ENCODE measurements around the gene ACSF2.

ACSF2 gene

GRCh38 chr17:50505591-50506130 is 79.6 kb downstream of the ACSF2 start:
- DNase-seq (ENCODE audit: low read depth, low spot score): no peak
- no peak overlapping the region for H3K27ac ChIP-seq
- no peak overlapping the region for H3K4me3 ChIP-seq
- TF ChIP-seq POLR2AphosphoS5 (IDR thresholded peaks at IDR 0.05; ENCODE audit: borderline replicate concordance, low read depth, low read length) (no peak), FOXP2 (optimal IDR thresholded peaks at IDR 0.05; ENCODE audit: control extremely low read depth, extremely low read length, insufficient read depth) (no peak), EZH2 (IDR thresholded peaks at IDR 0.05) (no peak)
- H3K36me3 ChIP-seq (ENCODE audit: insufficient read depth, low read length): no peaks in the 10 kb centered on the region
- no peaks in the 10 kb centered on the region for H3K9me3 ChIP-seq (ENCODE audit: low read depth, low read length)
- no peak overlapping the region for H3K9ac ChIP-seq (ENCODE audit: insufficient read length)

- Histone ChIP-seq H3K4me3 (no peak overlapping the region), H3K27ac (no peak overlapping the region), H3K9me3 (ENCODE audit: low read depth, low read length) (no peaks in the 10 kb centered on the region), H3K9ac (ENCODE audit: insufficient read length) (no peak overlapping the region), H3K36me3 (ENCODE audit: insufficient read depth, low read length) (no peaks in the 10 kb centered on the region)
- TF ChIP-seq POLR2AphosphoS5 (IDR thresholded peaks at IDR 0.05; ENCODE audit: borderline replicate concordance, low read depth, low read length) (no peak), FOXP2 (optimal IDR thresholded peaks at IDR 0.05; ENCODE audit: control extremely low read depth, extremely low read length, insufficient read depth) (no peak), EZH2 (IDR thresholded peaks at IDR 0.05) (no peak)
- DNase-seq (ENCODE audit: low read depth, low spot score): no peak
These were observed 80.3 kb downstream of the ACSF2 start for GRCh38 chr17:50506298-50506697.

- no peaks in the 10 kb centered on the region for H3K36me3 ChIP-seq (ENCODE audit: insufficient read depth, low read length)
- no peaks in the 10 kb centered on the region for H3K9me3 ChIP-seq (ENCODE audit: low read depth, low read length)
- H3K4me3 ChIP-seq: no peak within 1 kb of the TSS
- H3K27ac ChIP-seq: no peak within 1 kb of the TSS
- DNase-seq (ENCODE audit: low read depth, low spot score): no peak
- no peak within 1 kb of the TSS for H3K9ac ChIP-seq (ENCODE audit: insufficient read length)
- TF ChIP-seq FOXP2 (optimal IDR thresholded peaks at IDR 0.05; ENCODE audit: control extremely low read depth, extremely low read length, insufficient read depth): no peak
- no peak for TF ChIP-seq POLR2AphosphoS5 (IDR thresholded peaks at IDR 0.05; ENCODE audit: borderline replicate concordance, low read depth, low read length)
- TF ChIP-seq EZH2 (IDR thresholded peaks at IDR 0.05): no peak
These were observed 82.0 kb downstream of the ACSF2 start, which contains the start of gene MYCBPAP for GRCh38 chr17:50507871-50508572. MYCBPAP (plus strand) TSS chr17:50508439; CDS start chr17:50508675, 236 bp downstream.

GRCh38 chr17:50508573-50509460 is 82.8 kb downstream of the ACSF2 start:
- no peaks in the 10 kb centered on the region for H3K36me3 ChIP-seq (ENCODE audit: insufficient read depth, low read length)
- DNase-seq (ENCODE audit: low read depth, low spot score): no peak
- TF ChIP-seq FOXP2 (optimal IDR thresholded peaks at IDR 0.05; ENCODE audit: control extremely low read depth, extremely low read length, insufficient read depth) (no peak), EZH2 (IDR thresholded peaks at IDR 0.05) (no peak), POLR2AphosphoS5 (IDR thresholded peaks at IDR 0.05; ENCODE audit: borderline replicate concordance, low read depth, low read length) (no peak)
- H3K4me3 ChIP-seq: no peak overlapping the region
- no peak overlapping the region for H3K27ac ChIP-seq
- H3K9ac ChIP-seq (ENCODE audit: insufficient read length): no peak overlapping the region
- H3K9me3 ChIP-seq (ENCODE audit: low read depth, low read length): no peaks in the 10 kb centered on the region

GRCh38 chr17:50511058-50511457 is 85.0 kb downstream of the ACSF2 start:
- Histone ChIP-seq H3K36me3 (ENCODE audit: insufficient read depth, low read length) (no peaks in the 10 kb centered on the region), H3K9me3 (ENCODE audit: low read depth, low read length) (no peaks in the 10 kb centered on the region), H3K9ac (ENCODE audit: insufficient read length) (no peak overlapping the region), H3K27ac (no peak overlapping the region), H3K4me3 (no peak overlapping the region)
- DNase-seq (ENCODE audit: low read depth, low spot score): no peak
- no peak for TF ChIP-seq FOXP2 (optimal IDR thresholded peaks at IDR 0.05; ENCODE audit: control extremely low read depth, extremely low read length, insufficient read depth)
- no peak for TF ChIP-seq POLR2AphosphoS5 (IDR thresholded peaks at IDR 0.05; ENCODE audit: borderline replicate concordance, low read depth, low read length)
- TF ChIP-seq EZH2 (IDR thresholded peaks at IDR 0.05): no peak

- H3K9me3 ChIP-seq (ENCODE audit: low read depth, low read length): no peaks in the 10 kb centered on the region
- DNase-seq (ENCODE audit: low read depth, low spot score): no peak
- TF ChIP-seq EZH2 (IDR thresholded peaks at IDR 0.05) (no peak), FOXP2 (optimal IDR thresholded peaks at IDR 0.05; ENCODE audit: control extremely low read depth, extremely low read length, insufficient read depth) (no peak), POLR2AphosphoS5 (IDR thresholded peaks at IDR 0.05; ENCODE audit: borderline replicate concordance, low read depth, low read length) (no peak)
- H3K4me3 ChIP-seq: no peak overlapping the region
- H3K36me3 ChIP-seq (ENCODE audit: insufficient read depth, low read length): no peaks in the 10 kb centered on the region
- no peak overlapping the region for H3K9ac ChIP-seq (ENCODE audit: insufficient read length)
- no peak overlapping the region for H3K27ac ChIP-seq
These were observed 87.5 kb downstream of the ACSF2 start for GRCh38 chr17:50513495-50513894.

- no peaks in the 10 kb centered on the region for H3K36me3 ChIP-seq (ENCODE audit: insufficient read depth, low read length)
- H3K27ac ChIP-seq: no peak overlapping the region
- no peak for DNase-seq (ENCODE audit: low read depth, low spot score)
- TF ChIP-seq FOXP2 (optimal IDR thresholded peaks at IDR 0.05; ENCODE audit: control extremely low read depth, extremely low read length, insufficient read depth): no peak
- TF ChIP-seq POLR2AphosphoS5 (IDR thresholded peaks at IDR 0.05; ENCODE audit: borderline replicate concordance, low read depth, low read length): no peak
- TF ChIP-seq EZH2 (IDR thresholded peaks at IDR 0.05): no peak
- H3K9ac ChIP-seq (ENCODE audit: insufficient read length): no peak overlapping the region
- no peaks in the 10 kb centered on the region for H3K9me3 ChIP-seq (ENCODE audit: low read depth, low read length)
- no peak overlapping the region for H3K4me3 ChIP-seq
These were observed 88.4 kb downstream of the ACSF2 start for GRCh38 chr17:50514388-50514787.

All from SK-N-MC (cell line).